Esophagus muscularis mucosa (tissue), 3 donors: ENCODE data around the gene ULK1.

Experiments
- POLR2A ChIP-seq: fragments of 450-650 bp; IDR thresholded peaks from one replicate; pipeline ENCODE4 v1.6.1; 2017; ENCODE audit warnings: antibody characterized with exemption, moderate library complexity, mild to moderate bottlenecking, low read depth
- TF ChIP-seq, protein P1 (sequence below), 3 experiments: fragments of 200-600 bp in 2 of 3; fragments of 450-650 bp in 1 of 3; sonication (generic) in 2 of 3; IDR thresholded peaks; one replicate each; pipeline ENCODE4 v1.5.1; 2017 to 2019; ENCODE audit warnings: antibody characterized with exemption in 3 of 3, mild to moderate bottlenecking in 2 of 3, moderate library complexity in 1 of 3

DNA sequence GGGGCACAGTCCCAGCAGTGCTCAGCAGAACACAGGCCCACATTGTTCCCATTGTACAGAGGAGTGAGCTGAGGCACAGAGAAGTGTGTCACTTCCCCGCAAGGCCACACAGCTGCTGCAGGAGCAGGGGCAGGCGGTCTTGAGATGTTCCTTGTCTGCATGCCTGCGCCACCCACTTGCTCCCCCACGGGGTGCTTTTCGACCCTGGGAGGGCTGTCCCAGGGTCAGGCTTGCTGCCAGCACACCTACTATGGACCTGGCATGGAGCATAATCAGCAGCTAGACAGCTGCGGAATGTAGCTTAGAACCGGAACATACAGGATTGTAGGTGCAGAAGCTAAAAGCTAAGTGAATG, 47.5 kb downstream of the ULK1 start:
- TF ChIP-seq, protein P1, sequence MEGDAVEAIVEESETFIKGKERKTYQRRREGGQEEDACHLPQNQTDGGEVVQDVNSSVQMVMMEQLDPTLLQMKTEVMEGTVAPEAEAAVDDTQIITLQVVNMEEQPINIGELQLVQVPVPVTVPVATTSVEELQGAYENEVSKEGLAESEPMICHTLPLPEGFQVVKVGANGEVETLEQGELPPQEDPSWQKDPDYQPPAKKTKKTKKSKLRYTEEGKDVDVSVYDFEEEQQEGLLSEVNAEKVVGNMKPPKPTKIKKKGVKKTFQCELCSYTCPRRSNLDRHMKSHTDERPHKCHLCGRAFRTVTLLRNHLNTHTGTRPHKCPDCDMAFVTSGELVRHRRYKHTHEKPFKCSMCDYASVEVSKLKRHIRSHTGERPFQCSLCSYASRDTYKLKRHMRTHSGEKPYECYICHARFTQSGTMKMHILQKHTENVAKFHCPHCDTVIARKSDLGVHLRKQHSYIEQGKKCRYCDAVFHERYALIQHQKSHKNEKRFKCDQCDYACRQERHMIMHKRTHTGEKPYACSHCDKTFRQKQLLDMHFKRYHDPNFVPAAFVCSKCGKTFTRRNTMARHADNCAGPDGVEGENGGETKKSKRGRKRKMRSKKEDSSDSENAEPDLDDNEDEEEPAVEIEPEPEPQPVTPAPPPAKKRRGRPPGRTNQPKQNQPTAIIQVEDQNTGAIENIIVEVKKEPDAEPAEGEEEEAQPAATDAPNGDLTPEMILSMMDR (IDR thresholded peaks at IDR 0.05) = no peak
- no peak for TF ChIP-seq POLR2A
